Midbrain (tissue), 1 donor: ENCODE data around the gene EHD3.

ENCODE experiments used
- DNase-seq: peaks from one replicate; lab custom pipeline; 2025; lab: John Stamatoyannopoulos, UW

Gene EHD3

DNA sequence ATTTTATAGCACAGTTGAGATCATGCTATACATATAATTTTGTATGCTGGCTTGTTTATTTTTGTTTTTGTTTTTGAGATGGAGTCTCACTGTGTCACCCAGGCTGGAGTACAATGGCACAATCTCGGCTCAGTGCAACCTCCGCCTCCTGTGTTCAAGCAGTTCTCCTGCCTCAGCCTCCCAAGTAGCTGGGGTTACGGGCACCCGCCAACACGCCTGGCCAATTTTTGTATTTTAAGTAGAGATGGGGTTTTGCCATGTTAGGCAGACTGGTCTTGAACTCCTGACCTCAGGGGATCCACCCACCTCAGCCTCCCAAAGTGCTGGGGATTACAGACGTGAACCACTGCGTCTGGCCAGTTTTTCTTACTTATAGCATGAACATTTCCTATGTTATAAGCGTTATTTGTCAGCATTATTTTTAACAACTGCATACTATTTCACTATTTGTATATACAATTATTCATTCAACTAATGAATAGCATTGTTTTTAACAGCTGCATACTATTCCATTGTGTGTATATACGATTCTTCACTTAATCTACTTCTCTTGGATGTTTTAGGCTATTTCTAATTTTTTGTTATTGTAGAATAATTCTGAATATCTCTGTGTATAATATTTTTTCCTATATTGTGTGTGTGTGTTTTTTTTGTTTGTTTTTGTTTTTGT lies 3.5 kb downstream of the EHD3 start:
- DNase-seq: no peak

DNA sequence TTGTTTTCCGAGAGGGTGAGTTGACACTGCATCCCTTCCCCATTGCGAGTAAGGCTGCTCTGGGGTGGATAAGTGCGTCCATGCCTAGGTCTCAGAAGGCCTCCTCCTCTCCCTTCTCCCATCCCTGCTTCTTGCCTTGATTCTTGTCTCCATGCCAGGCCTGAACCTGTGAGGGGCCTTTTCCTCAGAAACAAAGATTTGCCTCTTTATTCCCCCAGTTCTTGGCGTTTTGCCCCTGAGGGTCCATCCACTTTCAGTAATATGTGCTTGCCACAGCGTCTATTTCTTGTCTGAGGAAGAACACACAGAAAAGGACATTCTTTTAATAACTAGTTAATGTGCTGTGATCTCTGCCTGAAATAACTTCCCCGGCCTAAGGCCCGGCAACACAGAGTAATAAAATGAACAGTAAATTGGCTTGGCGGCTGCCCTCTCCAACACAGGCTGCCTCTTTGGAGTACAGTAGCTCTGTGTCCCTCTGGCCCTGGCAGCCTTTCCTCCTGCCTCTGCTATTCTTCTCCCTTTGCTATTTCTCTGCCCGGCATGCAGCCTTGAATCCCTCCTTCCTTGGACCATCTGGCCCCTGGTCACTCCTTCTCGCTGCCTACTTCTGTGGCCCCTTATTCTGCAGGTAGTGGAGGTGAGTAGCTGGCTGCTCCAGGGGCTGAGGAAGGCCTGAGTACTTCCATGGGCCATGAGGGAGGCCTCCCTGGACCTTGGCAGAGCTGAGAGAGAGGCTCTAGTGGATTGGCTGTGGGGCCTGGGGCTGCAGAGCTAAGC lies 4.4 kb downstream of the EHD3 start:
- DNase-seq: peak; percentile 68

DNA sequence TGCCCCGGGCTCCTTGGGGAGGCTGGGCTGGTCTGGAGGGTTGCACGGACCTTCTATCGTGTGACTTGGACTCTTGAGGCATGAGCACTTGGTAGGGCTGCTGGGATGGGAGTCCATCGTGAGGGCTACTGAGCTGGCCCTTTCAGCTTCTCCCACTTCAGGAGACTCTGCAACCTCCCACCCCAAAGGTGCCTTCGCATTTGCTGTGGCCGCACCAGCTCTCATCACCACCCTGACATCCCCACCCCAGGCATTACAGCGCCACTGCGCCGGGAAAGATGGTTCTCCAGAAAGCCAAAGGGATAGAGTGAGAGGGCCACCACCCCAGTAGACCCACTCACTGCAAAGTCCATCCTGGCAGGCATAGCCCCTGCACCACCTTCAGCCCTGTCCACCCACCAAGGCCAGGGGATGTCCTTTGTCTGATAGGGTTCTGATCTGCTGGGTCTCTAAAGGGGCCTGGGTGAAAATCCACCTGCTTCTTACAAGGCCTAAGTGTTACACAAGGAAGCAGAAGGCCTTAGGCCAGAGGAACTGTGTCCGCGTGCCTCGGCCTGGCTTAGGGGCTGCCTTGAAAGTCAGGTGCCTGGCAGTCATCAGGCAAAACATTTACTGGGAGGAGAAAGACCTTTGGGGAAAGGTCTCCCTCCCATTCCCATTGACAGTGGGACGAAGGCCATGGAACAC lies 5.1 kb downstream of the EHD3 start:
- no peak for DNase-seq

- DNase-seq: peak; percentile 26
Measured at GRCh38 chr2:31239593-31240177, 5.7 kb downstream of the EHD3 start.

GRCh38 chr2:31240381-31241365 lies 6.7 kb downstream of the EHD3 start:
- no peak for DNase-seq

- DNase-seq: no peak
Measured at GRCh38 chr2:31241625-31242270, 7.8 kb downstream of the EHD3 start.

DNA sequence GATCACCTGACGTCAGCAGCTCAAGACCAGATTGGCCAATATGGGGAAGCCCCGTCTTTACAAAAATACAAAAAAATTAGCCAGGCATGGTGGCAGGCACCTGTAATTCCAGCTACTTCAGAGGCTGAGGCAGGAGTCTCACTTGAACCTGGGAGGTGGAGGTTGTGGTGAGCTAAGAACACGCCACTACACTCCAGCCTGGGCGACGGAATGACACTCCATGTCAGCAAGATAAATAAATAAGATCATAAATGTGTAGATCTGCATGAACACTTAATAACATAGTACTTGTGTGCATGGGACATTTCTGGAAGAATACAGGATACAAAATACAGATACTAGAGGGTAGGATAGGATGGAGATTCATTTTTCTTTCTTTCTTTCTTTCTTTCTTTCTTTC lies 9.1 kb downstream of the EHD3 start:
- no peak for DNase-seq

DNA sequence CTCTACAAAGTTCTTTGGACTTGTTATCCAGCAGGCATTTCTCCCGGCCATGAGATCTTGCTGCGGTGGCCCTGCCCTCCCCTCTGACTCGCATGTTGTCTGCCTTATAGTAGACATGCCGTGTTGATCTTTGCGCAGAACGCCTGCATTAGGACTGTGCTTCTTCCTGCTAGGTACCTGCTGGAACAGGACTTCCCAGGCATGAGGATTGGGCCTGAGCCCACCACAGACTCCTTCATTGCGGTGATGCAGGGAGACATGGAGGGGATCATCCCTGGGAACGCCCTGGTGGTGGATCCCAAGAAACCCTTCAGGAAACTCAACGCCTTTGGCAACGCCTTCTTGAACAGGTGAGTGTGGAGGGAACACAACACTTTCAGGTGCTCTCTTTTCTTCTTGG lies 10.1 kb downstream of the EHD3 start:
- no peak for DNase-seq

DNA sequence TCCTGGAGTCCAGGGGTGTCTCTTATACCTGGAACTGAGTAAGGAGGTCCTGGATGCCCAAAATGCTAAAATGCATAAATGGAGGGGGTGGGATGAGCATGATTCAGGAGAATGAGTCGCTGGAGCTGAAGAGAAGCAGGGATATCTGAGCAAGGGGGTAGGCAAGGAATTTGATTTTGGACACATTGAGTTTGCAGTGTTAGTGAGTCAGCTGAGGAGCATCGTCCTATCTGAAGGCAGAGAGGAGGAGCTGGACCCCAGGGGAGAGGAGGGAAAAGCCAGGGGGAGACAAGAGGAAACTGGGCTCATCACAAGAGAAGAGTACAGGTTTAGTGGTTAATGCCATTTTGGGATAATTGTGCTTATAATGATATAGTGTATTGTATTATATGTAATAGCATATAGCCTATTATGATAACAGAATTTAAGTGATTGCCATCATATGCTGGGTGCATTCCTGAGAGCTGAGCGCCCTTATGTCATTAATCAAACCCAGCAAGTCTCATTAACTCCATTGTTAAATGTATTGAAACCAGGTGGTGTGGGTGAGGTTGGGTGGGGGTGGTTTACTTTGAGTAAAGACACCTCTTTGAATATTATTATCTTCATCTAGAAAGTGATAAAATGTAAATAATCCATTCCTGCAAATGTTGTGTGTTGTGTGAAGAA lies 12.4 kb downstream of the EHD3 start:
- no peak for DNase-seq

DNA sequence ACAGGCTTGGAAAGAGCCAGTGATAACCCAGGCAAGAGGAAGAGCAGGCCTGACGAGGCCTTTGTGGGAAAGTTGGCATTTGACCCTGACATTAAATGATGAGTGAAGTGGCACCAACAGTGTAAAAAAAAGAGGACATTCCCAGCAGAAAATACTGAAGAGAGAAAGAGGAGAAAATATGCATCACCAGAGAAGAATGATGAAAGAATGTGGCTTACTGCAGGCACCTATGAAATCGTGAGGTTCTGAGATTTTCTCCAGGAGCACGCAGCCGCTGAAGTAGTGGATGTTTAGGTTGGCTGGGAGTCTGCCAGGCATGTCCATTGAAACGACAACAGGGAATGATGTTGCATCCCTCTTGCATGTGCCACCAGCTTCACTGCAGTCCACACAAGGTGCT lies 13.8 kb downstream of the EHD3 start:
- DNase-seq: no peak

GRCh38 chr2:31248139-31248538 lies 14.2 kb downstream of the EHD3 start:
- no peak for DNase-seq

GRCh38 chr2:31249009-31249690 lies 15.2 kb downstream of the EHD3 start:
- DNase-seq: no peak

DNA sequence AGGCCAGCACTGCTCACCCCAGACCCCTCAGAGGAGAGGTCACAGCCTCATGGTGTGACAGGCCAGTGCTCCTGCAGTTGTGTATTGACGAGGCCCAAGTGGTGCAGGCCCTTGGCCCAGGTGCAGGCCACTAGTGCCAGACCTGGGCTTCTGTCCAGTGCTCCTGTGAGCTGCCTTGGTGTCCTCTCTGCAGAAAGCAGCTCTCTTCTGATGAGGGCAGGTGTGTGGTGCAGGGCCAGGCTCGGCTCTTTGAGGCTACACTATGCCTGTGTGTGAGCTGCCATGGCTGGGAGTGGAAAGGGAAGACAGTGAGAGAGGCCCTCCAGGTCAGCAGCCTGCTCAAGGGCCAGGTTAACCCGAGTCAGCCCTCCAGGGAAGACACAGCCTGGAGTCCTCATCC lies 17.1 kb downstream of the EHD3 start:
- no peak for DNase-seq

DNA sequence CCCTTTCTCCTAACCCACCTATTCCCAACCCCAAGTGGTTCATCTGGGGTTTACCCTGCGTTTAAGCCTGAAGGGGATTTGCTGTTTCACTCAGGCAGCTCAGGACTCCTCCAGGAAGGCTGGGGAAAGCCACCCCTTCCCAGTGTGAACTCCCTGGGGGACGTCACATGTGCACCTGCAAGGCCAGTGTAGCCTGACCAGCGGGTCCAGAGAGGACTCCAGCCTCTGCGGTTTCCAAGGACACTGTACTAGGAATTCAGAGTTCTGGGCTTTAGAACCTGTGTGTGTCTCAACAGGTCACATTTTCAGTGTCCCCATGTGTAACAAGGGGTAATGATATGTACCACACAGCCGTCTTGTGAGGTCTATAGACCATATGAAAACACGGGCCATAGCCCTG lies 17.9 kb downstream of the EHD3 start:
- no peak for DNase-seq

DNA sequence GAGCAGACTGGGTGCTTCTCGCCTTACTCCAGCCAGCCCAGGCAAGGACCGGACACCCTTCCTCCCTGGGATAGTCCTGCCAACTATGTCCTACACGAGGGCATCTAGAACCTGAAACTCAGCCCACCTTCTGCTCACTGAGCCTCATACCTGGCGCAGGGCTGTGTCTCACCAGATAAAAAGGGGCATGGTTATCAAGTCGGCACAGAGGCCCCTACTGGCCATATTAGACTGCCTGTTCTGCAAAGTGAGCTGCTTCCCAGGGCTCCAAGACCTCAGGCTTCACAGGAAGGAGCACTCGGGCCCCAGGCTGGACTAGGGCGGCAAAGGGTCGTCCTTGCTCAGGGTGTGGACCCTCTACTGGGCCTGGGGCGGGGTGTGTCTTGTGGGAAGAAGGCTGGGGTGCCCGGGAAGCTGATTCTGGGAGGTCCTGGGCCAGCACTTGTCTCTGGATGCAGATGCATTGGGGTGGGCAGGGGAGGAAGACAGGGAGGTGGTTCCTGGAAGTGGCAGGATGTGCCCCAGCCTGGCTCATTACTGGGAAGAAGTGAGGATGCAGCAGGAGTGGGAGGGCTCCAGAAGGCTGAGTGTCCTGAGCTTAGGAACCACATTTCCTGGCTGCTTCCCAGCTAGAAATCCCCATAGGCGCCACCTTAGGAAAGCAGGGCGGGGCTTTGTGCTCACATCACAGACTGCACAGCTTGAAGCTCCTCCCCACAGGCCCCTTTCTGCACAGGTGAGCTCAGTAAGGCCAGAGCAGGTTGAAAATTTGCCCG lies 19.6 kb downstream of the EHD3 start:
- DNase-seq: no peak

DNA sequence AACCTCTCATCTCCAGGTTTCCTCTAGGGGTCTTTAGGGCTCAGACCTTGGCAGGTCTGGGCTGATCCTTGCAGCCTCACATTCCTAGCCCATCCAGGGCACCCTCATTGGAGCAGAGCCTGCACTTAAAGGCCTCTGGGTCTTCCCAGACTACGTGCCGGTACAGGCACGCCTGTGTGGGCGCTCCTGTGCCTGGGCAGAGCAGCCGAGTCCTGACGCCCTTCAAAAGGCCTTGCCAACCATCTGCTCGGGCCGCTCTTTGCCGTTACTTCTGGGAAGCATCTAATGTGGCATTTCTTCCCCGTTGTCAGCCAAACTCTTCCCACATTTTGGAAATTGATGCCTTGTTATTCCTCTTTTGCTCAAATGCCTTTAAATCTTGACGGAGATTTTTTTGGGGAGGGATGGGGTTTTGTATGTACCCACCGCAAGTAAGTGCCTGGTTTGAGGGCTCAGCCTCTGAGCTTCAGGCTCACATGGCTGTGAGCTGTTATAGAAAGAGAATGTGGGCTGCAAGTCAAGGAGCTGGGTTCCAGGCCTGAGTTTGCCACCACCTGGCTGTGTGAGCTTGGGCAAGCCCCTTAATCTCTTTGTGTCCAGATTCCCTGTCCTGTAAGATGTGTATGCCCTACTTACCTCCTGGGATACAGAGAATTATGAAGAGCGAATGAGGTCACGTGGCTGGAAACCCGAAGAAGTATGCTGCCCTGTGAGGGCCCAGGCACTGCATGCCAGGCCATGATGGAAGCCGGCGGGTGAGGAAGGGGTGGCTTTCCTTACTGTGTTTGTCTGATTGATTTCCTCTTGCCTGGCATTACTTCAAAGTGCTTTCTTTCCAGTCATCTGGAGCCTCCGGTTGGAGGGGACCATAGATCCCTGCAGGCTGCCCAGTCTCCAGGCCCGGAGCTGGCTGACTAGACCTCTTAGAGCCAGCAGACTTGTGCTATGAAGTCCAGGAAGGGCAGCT lies 20.6 kb downstream of the EHD3 start:
- peak; percentile 11 for DNase-seq

GRCh38 chr2:31255911-31256571 lies 22.1 kb downstream of the EHD3 start:
- DNase-seq: no peak
